ENCODE results near the gene UBE2Z. TPM values are rescaled to one million over a fixed set of nuclear protein-coding genes. Genes with fewer than 3 reads are reported as not detected.

UBE2Z gene
- total RNA-seq, 1 experiment from 2014 or later = 119 TPM

GRCh38 chr17:48925251-48925990 is 17.2 kb downstream of the UBE2Z start:
- ChIA-PET CTCF (interaction anchor here (0.7 to 0.9 kb wide), 2 partner anchors 18 to 107 kb away, joined by 3 read pairs; no protein-coding TSS in a partner anchor), POLR2A (interaction anchor here (0.7 kb wide), 1 partner anchor 277 kb away, joined by 5 read pairs; no protein-coding TSS in a partner anchor), RAD21 (ENCODE audit: low non-redundant PET in 1 of 2, low total read pairs in 2 of 2, uncharacterized antibody in 2 of 2, unreplicated experiment in 2 of 2) (no interaction called here)
- Histone ChIP-seq H2AFZ (ENCODE audit: low read depth, low read length, poor library complexity, severe bottlenecking) (no peak overlapping the region), H3K4me2 (ENCODE audit: low read length) (no peak overlapping the region), H3K27me3 (ENCODE audit: insufficient read depth, low read length) (no peaks in the 10 kb centered on the region), H3K9me3 (ENCODE audit: control insufficient read depth in 1 of 2, insufficient read depth in 1 of 2, low read depth in 1 of 2, low read length in 2 of 2) (no peaks in the 10 kb centered on the region), H3K27ac (ENCODE audit: low read depth, low read length) (no peak overlapping the region), H4K20me1 (ENCODE audit: insufficient read depth) (0 out of 2 replicates have a peak, but pooled peaks cover 8% of the 10 kb centered on the region), H3K9ac (ENCODE audit: low read length) (no peak overlapping the region), H3K9me2 (ENCODE audit: insufficient read depth) (no peaks in the 10 kb centered on the region), H3K4me3 (replicated peaks in 1 of 2; ENCODE audit: low read depth in 1 of 2, low read length in 2 of 2) (no peak overlapping the region), H3K4me1 (ENCODE audit: control insufficient read depth in 1 of 2, insufficient read depth in 2 of 2, low read length in 2 of 2) (no peaks in the 10 kb centered on the region), H3K79me2 (ENCODE audit: insufficient read depth, low read length) (peaks cover 47% of the 10 kb centered on the region; the same call in 1 of the 2 replicates), H3K36me3 (ENCODE audit: control insufficient read depth in 1 of 2, insufficient read depth in 2 of 2, low read length in 2 of 2) (peaks cover 76 to 83% of the 10 kb centered on the region in 2 experiments)
- no peak for DNase-seq (ENCODE audit: low read depth, low spot score)
- BruUV-seq (replicated peaks) = no TSS peak
- intact Hi-C loops (cut with micrococcal nuclease) = no loop called here
- TF ChIP-seq ZBTB33 (IDR thresholded peaks at IDR 0.05; ENCODE audit: extremely low read depth, insufficient replicate concordance, low read length) = no peak
- ATAC-seq = no peak

- H3K27ac ChIP-seq (ENCODE audit: low read depth, low read length) = no peak overlapping the region
- no peak for TF ChIP-seq POLR2A (IDR thresholded peaks at IDR 0.05; ENCODE audit: borderline replicate concordance, extremely low read depth, insufficient read depth, insufficient read length)
- TF ChIP-seq ZBTB33 (IDR thresholded peaks at IDR 0.05; ENCODE audit: extremely low read depth, insufficient replicate concordance, low read length) = no peak
- H3K4me2 ChIP-seq (ENCODE audit: low read length) = no peak overlapping the region
- BruUV-seq (replicated peaks) = no TSS peak
- H3K9ac ChIP-seq (ENCODE audit: low read length) = no peak overlapping the region
- no peaks in the 10 kb centered on the region for H3K9me2 ChIP-seq (ENCODE audit: insufficient read depth)
- H4K20me1 ChIP-seq (ENCODE audit: insufficient read depth) = 0 out of 2 replicates have a peak, but pooled peaks cover 8% of the 10 kb centered on the region
- no peaks in the 10 kb centered on the region for H3K9me3 ChIP-seq (ENCODE audit: control insufficient read depth in 1 of 2, insufficient read depth in 1 of 2, low read depth in 1 of 2, low read length in 2 of 2)
- H3K4me1 ChIP-seq (ENCODE audit: control insufficient read depth in 1 of 2, insufficient read depth in 2 of 2, low read length in 2 of 2) = no peaks in the 10 kb centered on the region
- H3K27me3 ChIP-seq (ENCODE audit: insufficient read depth, low read length) = no peaks in the 10 kb centered on the region
- RAD21 ChIA-PET (ENCODE audit: low non-redundant PET in 1 of 2, low total read pairs in 2 of 2, uncharacterized antibody in 2 of 2, unreplicated experiment in 2 of 2) = no interaction called here
- no peak overlapping the region for H2AFZ ChIP-seq (ENCODE audit: low read depth, low read length, poor library complexity, severe bottlenecking)
- ATAC-seq = no peak
- no peak overlapping the region for H3K4me3 ChIP-seq (replicated peaks in 1 of 2; ENCODE audit: low read depth in 1 of 2, low read length in 2 of 2)
- no peak for DNase-seq (ENCODE audit: low read depth, low spot score)
- peaks cover 42% of the 10 kb centered on the region; the same call in 1 of the 2 replicates for H3K79me2 ChIP-seq (ENCODE audit: insufficient read depth, low read length)
- POLR2A ChIA-PET = no interaction called here
- peaks cover 72 to 81% of the 10 kb centered on the region in 2 experiments for H3K36me3 ChIP-seq (ENCODE audit: control insufficient read depth in 1 of 2, insufficient read depth in 2 of 2, low read length in 2 of 2)
- CTCF ChIA-PET = interaction anchor here (0.9 kb wide), 1 partner anchor 107 kb away, joined by 3 read pairs; no protein-coding TSS in a partner anchor
- intact Hi-C loops (cut with micrococcal nuclease) = no loop called here
Observed at GRCh38 chr17:48925991-48926342, 17.8 kb downstream of the UBE2Z start.

All from HCT116 (cell line).